Mesenchymal stem cell (in vitro differentiated cells and primary cell): ENCODE results near the gene NXPH3.

Source experiments
- DNase-seq: peaks from one replicate; pipeline ENCODE4 v3.0.0-alpha.2; 2013
- H2AFZ ChIP-seq: one replicate; pipeline ENCODE4 v1.6.1; 2013; ENCODE audit warnings: low read depth, mild to moderate bottlenecking, control low read depth, inconsistent platforms, low read length, moderate library complexity
- H2AK5ac ChIP-seq: 2 replicates; pipeline ENCODE4 v1.6.1; 2013; ENCODE audit warnings: low read length, moderate library complexity, mild to moderate bottlenecking, inconsistent platforms; ENCODE audit not compliant: severe bottlenecking
- H2BK120ac ChIP-seq: one replicate; pipeline ENCODE4 v1.6.1; 2013; ENCODE audit warnings: low read depth, mild to moderate bottlenecking, inconsistent platforms, low read length, moderate library complexity
- H2BK12ac ChIP-seq, 2 experiments: one replicate each; pipeline ENCODE4 v1.6.1; 2013; ENCODE audit warnings: inconsistent platforms in 2 of 2, low read length in 2 of 2, mild to moderate bottlenecking in 2 of 2, moderate library complexity in 2 of 2, control low read depth in 1 of 2
- H2BK15ac ChIP-seq: one replicate; pipeline ENCODE4 v1.6.1; 2013; ENCODE audit warnings: mild to moderate bottlenecking, low read depth, inconsistent platforms; ENCODE audit not compliant: poor library complexity, severe bottlenecking
- H2BK5ac ChIP-seq: 2 replicates; pipeline ENCODE4 v1.6.1; 2013; ENCODE audit warnings: low read depth, mild to moderate bottlenecking, low read length, control low read depth, inconsistent platforms; ENCODE audit not compliant: poor library complexity, severe bottlenecking
- H3K14ac ChIP-seq, 2 experiments: one replicate each; pipeline ENCODE4 v1.6.1; 2013; ENCODE audit warnings: inconsistent platforms in 2 of 2, low read length in 2 of 2, control low read depth in 1 of 2, mild to moderate bottlenecking in 1 of 2, moderate library complexity in 1 of 2
- H3K18ac ChIP-seq, 2 experiments: one replicate each; pipeline ENCODE4 v1.6.1; 2013; ENCODE audit warnings: inconsistent platforms in 2 of 2, low read length in 2 of 2, control low read depth in 1 of 2, low read depth in 1 of 2, mild to moderate bottlenecking in 1 of 2
- H3K23ac ChIP-seq, 2 experiments: one replicate each; pipeline ENCODE4 v1.6.1; 2013; ENCODE audit warnings: inconsistent platforms in 2 of 2, low read length in 2 of 2, mild to moderate bottlenecking in 2 of 2, moderate library complexity in 2 of 2, control low read depth in 1 of 2
- H3K27ac ChIP-seq: 2 replicates; pipeline ENCODE4 v1.5.1; 2013; ENCODE audit warnings: mild to moderate bottlenecking, moderate library complexity, low read length, control low read depth, inconsistent platforms; ENCODE audit not compliant: poor library complexity, severe bottlenecking
- H3K27me3 ChIP-seq, 2 experiments: 2 replicates each; pipeline versions ENCODE4 v1.6.1 to v1.7.0; 2013; ENCODE audit warnings: low read length in 2 of 2, mild to moderate bottlenecking in 2 of 2, moderate library complexity in 2 of 2, control low read depth in 1 of 2, inconsistent platforms in 1 of 2; ENCODE audit not compliant: control insufficient read depth in 1 of 2, insufficient read depth in 1 of 2
- H3K36me3 ChIP-seq, 2 experiments: 2 replicates each; pipeline versions ENCODE4 v1.6.1 to v1.7.0; 2013; ENCODE audit warnings: low read length in 2 of 2, control low read depth in 1 of 2, inconsistent platforms in 1 of 2, low read depth in 1 of 2, mild to moderate bottlenecking in 1 of 2; ENCODE audit not compliant: insufficient read depth in 2 of 2, control insufficient read depth in 1 of 2
- H3K4ac ChIP-seq, 2 experiments: one replicate each; pipeline ENCODE4 v1.6.1; 2013; ENCODE audit warnings: inconsistent platforms in 2 of 2, low read length in 2 of 2, mild to moderate bottlenecking in 2 of 2, moderate library complexity in 2 of 2, control low read depth in 1 of 2, low read depth in 1 of 2
- H3K4me1 ChIP-seq: 2 replicates; pipeline ENCODE4 v1.6.1; 2013; ENCODE audit warnings: low read depth, low read length, control low read depth; ENCODE audit not compliant: control insufficient read depth, insufficient read depth
- H3K4me2 ChIP-seq: 2 replicates; pipeline ENCODE4 v1.6.1; 2013; ENCODE audit warnings: low read length, mild to moderate bottlenecking, inconsistent platforms; ENCODE audit not compliant: poor library complexity, severe bottlenecking
- H3K4me3 ChIP-seq, 2 experiments: 2 replicates each; pipeline versions ENCODE4 v1.5.1 to v1.7.0; 2013; ENCODE audit warnings: low read length in 2 of 2, mild to moderate bottlenecking in 2 of 2, control low read depth in 1 of 2, low read depth in 1 of 2; ENCODE audit not compliant: insufficient read depth in 1 of 2
- H3K79me1 ChIP-seq: replicated peaks from 2 replicates; pipeline ENCODE4 v1.6.1; 2013; ENCODE audit warnings: mild to moderate bottlenecking, control low read depth, low read length, inconsistent platforms; ENCODE audit not compliant: poor library complexity, severe bottlenecking
- H3K9ac ChIP-seq: 2 replicates; pipeline ENCODE4 v1.7.0; 2013; ENCODE audit warnings: mild to moderate bottlenecking, low read length, moderate library complexity
- H3K9me3 ChIP-seq: 2 replicates; pipeline ENCODE4 v1.7.0; 2013; ENCODE audit warnings: mild to moderate bottlenecking, low read length; ENCODE audit not compliant: control insufficient read depth
- H4K8ac ChIP-seq: one replicate; pipeline ENCODE4 v1.6.1; 2013; ENCODE audit warnings: inconsistent platforms, mild to moderate bottlenecking, low read length, moderate library complexity
- H4K91ac ChIP-seq: one replicate; pipeline ENCODE4 v1.6.1; 2013; ENCODE audit warnings: mild to moderate bottlenecking, low read length, inconsistent platforms
- WGBS: methylation state at CpG from one replicate; pipeline ENCODE4 v1.1.7; 2013; ENCODE audit warnings: mixed read lengths; 5-methylcytosine and 5-hydroxymethylcytosine counted together

NXPH3 gene

GRCh38 chr17:49580055-49580721 lies 4.5 kb downstream of the NXPH3 start:
- no peak for DNase-seq
- WGBS: 85% methylated on average over 18 of the region's 21 CpGs
- Histone ChIP-seq H3K4ac (no peak overlapping the region), H2BK5ac (no peak overlapping the region), H3K4me3 (no peak overlapping the region), H3K4me2 (no peak overlapping the region), H3K9me3 (no peaks in the 10 kb centered on the region), H3K9ac (no peak overlapping the region), H3K27ac (no peak overlapping the region), H3K79me1 (no peaks in the 10 kb centered on the region), H4K91ac (no peak overlapping the region), H2BK12ac (no peak overlapping the region), H3K27me3 (peaks cover 19% of the 10 kb centered on the region in 2 experiments), H3K23ac (no peak overlapping the region), H3K18ac (no peak overlapping the region), H2BK120ac (no peak overlapping the region), H4K8ac (no peak overlapping the region), H3K36me3 (peaks cover 0 to 3% of the 10 kb centered on the region in 2 experiments), H3K14ac (no peak overlapping the region), H2AK5ac (no peak overlapping the region), H2AFZ (no peak overlapping the region), H3K4me1 (peaks cover 29% of the 10 kb centered on the region), H2BK15ac (no peak overlapping the region)

DNA sequence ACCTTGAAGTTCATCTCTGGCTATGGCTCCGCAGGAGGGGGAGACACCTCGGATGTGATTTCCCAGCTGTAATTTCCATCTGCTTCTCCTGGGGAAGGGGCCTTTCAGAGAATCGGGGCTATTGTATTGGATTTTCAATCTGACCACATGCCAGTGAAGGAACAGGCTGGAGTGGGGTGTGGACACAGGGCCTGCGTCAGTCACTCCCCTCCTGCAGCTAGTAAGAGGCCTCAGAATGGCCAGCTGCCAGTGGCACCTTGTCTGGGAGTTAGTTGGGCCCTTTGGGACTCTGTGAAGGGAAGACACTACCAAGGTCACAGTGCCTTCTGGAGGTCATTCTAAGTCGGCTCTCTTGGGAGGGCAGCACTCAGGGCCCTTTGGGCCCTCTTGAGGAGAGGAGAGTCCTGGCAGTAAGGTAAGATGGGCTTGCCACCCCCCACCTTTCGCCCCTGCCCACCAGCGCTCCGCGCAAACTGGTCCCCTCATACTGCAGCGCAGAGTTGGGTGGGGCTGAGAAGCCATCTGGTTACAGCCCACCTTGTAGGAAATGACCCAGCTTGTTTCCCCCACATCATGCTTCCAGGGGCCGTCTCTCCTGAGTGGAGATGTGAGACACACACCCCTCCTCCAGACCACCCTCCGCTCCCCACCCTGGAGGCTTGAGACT lies 5.4 kb downstream of the NXPH3 start:
- H3K4me1 ChIP-seq: peaks cover 22% of the 10 kb centered on the region
- H2BK12ac ChIP-seq: no peak overlapping the region
- peaks cover 0 to 6% of the 10 kb centered on the region in 2 experiments for H3K36me3 ChIP-seq
- DNase-seq: no peak
- no peak overlapping the region for H3K23ac ChIP-seq
- no peak overlapping the region for H4K8ac ChIP-seq
- H2BK120ac ChIP-seq: no peak overlapping the region
- H3K14ac ChIP-seq: no peak overlapping the region
- no peak overlapping the region for H4K91ac ChIP-seq
- no peak overlapping the region for H2AK5ac ChIP-seq
- H3K4ac ChIP-seq: no peak overlapping the region
- no peak overlapping the region for H3K4me3 ChIP-seq
- no peaks in the 10 kb centered on the region for H3K79me1 ChIP-seq
- peaks cover 17 to 19% of the 10 kb centered on the region in 2 experiments for H3K27me3 ChIP-seq
- WGBS: 92% methylated on average over 11 of the region's 12 CpGs
- H3K9ac ChIP-seq: no peak overlapping the region
- no peaks in the 10 kb centered on the region for H3K9me3 ChIP-seq
- no peak overlapping the region for H2BK5ac ChIP-seq
- no peak overlapping the region for H3K4me2 ChIP-seq
- H3K27ac ChIP-seq: no peak overlapping the region
- H2BK15ac ChIP-seq: no peak overlapping the region
- no peak overlapping the region for H2AFZ ChIP-seq
- no peak overlapping the region for H3K18ac ChIP-seq

- Histone ChIP-seq H3K36me3 (peaks cover 0 to 6% of the 10 kb centered on the region in 2 experiments), H3K79me1 (no peaks in the 10 kb centered on the region), H4K91ac (no peak overlapping the region), H2BK15ac (no peak overlapping the region), H3K4ac (no peak overlapping the region), H3K14ac (no peak overlapping the region), H3K23ac (no peak overlapping the region), H3K4me3 (no peak overlapping the region), H3K27me3 (peaks cover 17 to 19% of the 10 kb centered on the region in 2 experiments), H3K4me2 (no peak overlapping the region), H3K9ac (no peak overlapping the region), H3K9me3 (no peaks in the 10 kb centered on the region), H2BK120ac (no peak overlapping the region), H3K4me1 (peaks cover 19% of the 10 kb centered on the region), H2AK5ac (no peak overlapping the region), H2AFZ (no peak overlapping the region), H3K27ac (no peak overlapping the region), H2BK5ac (no peak overlapping the region), H4K8ac (no peak overlapping the region), H2BK12ac (no peak overlapping the region), H3K18ac (no peak overlapping the region)
- 80% methylated on average over 6 of the region's 6 CpGs for WGBS
- DNase-seq: no peak
These were observed 6.0 kb downstream of the NXPH3 start for GRCh38 chr17:49581648-49581998.

GRCh38 chr17:49582055-49582722 lies 6.5 kb downstream of the NXPH3 start:
- H3K79me1 ChIP-seq: no peaks in the 10 kb centered on the region
- H3K27me3 ChIP-seq: peaks cover 13 to 14% of the 10 kb centered on the region in 2 experiments
- no peak overlapping the region for H3K4ac ChIP-seq
- H3K4me3 ChIP-seq: no peak overlapping the region
- peaks cover 0 to 6% of the 10 kb centered on the region in 2 experiments for H3K36me3 ChIP-seq
- no peak overlapping the region for H2AFZ ChIP-seq
- 92% methylated on average over 12 of the region's 12 CpGs for WGBS
- H3K27ac ChIP-seq: no peak overlapping the region
- no peak overlapping the region for H2AK5ac ChIP-seq
- peak overlapping the region; percentile 54 for H2BK15ac ChIP-seq
- H2BK5ac ChIP-seq: no peak overlapping the region
- H3K14ac ChIP-seq: no peak overlapping the region
- no peak overlapping the region for H4K8ac ChIP-seq
- no peak for DNase-seq
- H4K91ac ChIP-seq: no peak overlapping the region
- H3K23ac ChIP-seq: no peak overlapping the region
- H3K9me3 ChIP-seq: no peaks in the 10 kb centered on the region
- H3K9ac ChIP-seq: no peak overlapping the region
- no peak overlapping the region for H3K4me2 ChIP-seq
- H3K18ac ChIP-seq: no peak overlapping the region
- H2BK120ac ChIP-seq: no peak overlapping the region
- peaks cover 14% of the 10 kb centered on the region for H3K4me1 ChIP-seq
- H2BK12ac ChIP-seq: no peak overlapping the region
